KMS-11 (cell line): ENCODE measurements around the gene DHFR2.

ENCODE experiments used
- H2AFZ ChIP-seq: fragments of 200-600 bp; sonication (generic); 2 replicates; pipeline ENCODE4 v1.6.1; 2016; ENCODE audit warnings: antibody characterized with exemption, mixed run types, low read depth
- H3K27ac ChIP-seq: fragments of 200-600 bp; sonication (generic); 2 replicates; pipeline ENCODE4 v1.6.1; 2016; ENCODE audit warnings: mild to moderate bottlenecking, mixed run types
- H3K27me3 ChIP-seq: fragments of 200-600 bp; sonication (generic); 2 replicates; pipeline ENCODE4 v1.6.1; 2017; ENCODE audit warnings: mild to moderate bottlenecking, low read depth, mixed run types, moderate library complexity; ENCODE audit not compliant: insufficient read depth
- H3K36me3 ChIP-seq: fragments of 200-600 bp; sonication (generic); 2 replicates; pipeline ENCODE4 v1.6.1; 2017; ENCODE audit warnings: mild to moderate bottlenecking, mixed run types; ENCODE audit not compliant: insufficient read depth
- H3K4me1 ChIP-seq: fragments of 200-600 bp; sonication (generic); 2 replicates; pipeline ENCODE4 v1.6.1; 2016; ENCODE audit warnings: mild to moderate bottlenecking, low read depth, mixed run types; ENCODE audit not compliant: poor library complexity, severe bottlenecking
- H3K4me2 ChIP-seq: fragments of 200-600 bp; sonication (generic); 2 replicates; pipeline ENCODE4 v1.7.0; 2016; ENCODE audit warnings: mild to moderate bottlenecking, mixed run types
- H3K4me3 ChIP-seq: fragments of 200-600 bp; sonication (generic); IDR thresholded peaks from 2 replicates; pipeline ENCODE4 v1.6.1; 2017; ENCODE audit warnings: low read depth, low read length, mixed read lengths; ENCODE audit not compliant: insufficient read depth
- H3K79me2 ChIP-seq: fragments of 200-600 bp; sonication (generic); 2 replicates; pipeline ENCODE4 v1.6.1; 2016; ENCODE audit warnings: low read depth, mixed run types; ENCODE audit not compliant: insufficient read depth
- H3K9ac ChIP-seq: fragments of 200-600 bp; sonication (generic); 2 replicates; pipeline ENCODE4 v1.6.1; 2016; ENCODE audit warnings: mild to moderate bottlenecking, mixed run types
- H4K20me1 ChIP-seq: fragments of 200-600 bp; sonication (generic); 2 replicates; pipeline ENCODE4 v1.6.1; 2016; ENCODE audit warnings: mild to moderate bottlenecking, mixed run types; ENCODE audit not compliant: insufficient read depth
- CTCF ChIP-seq: fragments of 200-600 bp; sonication (generic); conservative IDR thresholded peaks from 2 replicates; pipeline ENCODE4 v1.6.1; 2017; ENCODE audit warnings: low read depth, mild to moderate bottlenecking, antibody characterized with exemption, low read length, moderate library complexity, mixed read lengths

Gene DHFR2

DNA sequence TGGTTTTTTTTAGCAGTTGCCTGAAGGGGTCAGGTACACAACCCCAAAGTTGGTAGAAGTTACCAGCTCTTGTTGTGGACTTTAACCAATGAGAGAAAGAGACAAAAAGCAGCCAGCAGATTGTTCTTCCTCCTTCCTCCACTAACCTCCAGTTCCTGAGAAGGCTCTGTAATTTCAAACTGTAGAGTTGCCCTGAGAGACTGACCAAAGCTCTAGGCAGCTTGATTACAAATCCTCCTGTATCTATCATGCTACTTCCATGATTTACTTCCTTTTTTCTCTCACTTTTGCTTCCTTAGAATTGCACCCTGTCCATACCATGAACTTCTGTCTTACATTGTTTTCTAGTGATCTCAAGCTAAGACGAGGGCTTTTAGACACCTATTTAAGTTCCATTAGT, 29.4 kb upstream of the DHFR2 start:
- Histone ChIP-seq H3K4me3 (no peak overlapping the region), H3K27me3 (no peaks in the 10 kb centered on the region), H3K27ac (no peak overlapping the region), H2AFZ (no peak overlapping the region), H3K4me2 (no peak overlapping the region), H3K4me1 (no peaks in the 10 kb centered on the region), H3K36me3 (no peaks in the 10 kb centered on the region), H3K79me2 (no peaks in the 10 kb centered on the region), H3K9ac (no peak overlapping the region), H4K20me1 (no peaks in the 10 kb centered on the region)
- TF ChIP-seq CTCF: no peak

GRCh38 chr3:94089126-94089525, 26.4 kb upstream of the DHFR2 start:
- no peaks in the 10 kb centered on the region for H3K36me3 ChIP-seq
- H3K4me3 ChIP-seq: no peak overlapping the region
- H4K20me1 ChIP-seq: no peaks in the 10 kb centered on the region
- H2AFZ ChIP-seq: no peak overlapping the region
- no peaks in the 10 kb centered on the region for H3K79me2 ChIP-seq
- H3K4me1 ChIP-seq: no peaks in the 10 kb centered on the region
- no peak overlapping the region for H3K4me2 ChIP-seq
- H3K9ac ChIP-seq: no peak overlapping the region
- no peaks in the 10 kb centered on the region for H3K27me3 ChIP-seq
- TF ChIP-seq CTCF: no peak
- H3K27ac ChIP-seq: no peak overlapping the region

DNA sequence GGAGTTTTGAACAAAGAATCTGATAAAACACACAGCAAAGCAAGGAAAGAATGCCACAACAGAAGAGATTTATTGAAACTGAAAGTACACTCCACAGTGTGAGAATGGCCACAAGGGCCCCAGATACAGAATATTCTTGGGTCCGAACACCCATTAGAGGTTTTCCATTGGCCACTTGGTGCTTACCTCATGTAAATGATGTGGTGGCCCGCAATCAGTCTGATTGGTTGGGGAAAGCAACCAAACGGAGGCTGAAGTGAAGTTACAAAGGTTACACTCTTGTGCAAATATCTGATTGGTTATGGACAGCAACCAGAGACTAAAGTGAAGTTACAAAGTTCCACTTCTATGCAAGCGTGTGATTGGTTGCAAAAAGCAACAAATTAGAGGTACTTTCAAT, 20.5 kb upstream of the DHFR2 start:
- peaks cover 18% of the 10 kb centered on the region for H3K4me1 ChIP-seq
- no peak overlapping the region for H3K27ac ChIP-seq
- H2AFZ ChIP-seq: no peak overlapping the region
- H3K4me3 ChIP-seq: no peak overlapping the region
- H3K36me3 ChIP-seq: no peaks in the 10 kb centered on the region
- H4K20me1 ChIP-seq: no peaks in the 10 kb centered on the region
- TF ChIP-seq CTCF: no peak
- H3K4me2 ChIP-seq: peak overlapping the region; percentile 33
- H3K79me2 ChIP-seq: no peaks in the 10 kb centered on the region
- H3K9ac ChIP-seq: no peak overlapping the region
- no peaks in the 10 kb centered on the region for H3K27me3 ChIP-seq

DNA sequence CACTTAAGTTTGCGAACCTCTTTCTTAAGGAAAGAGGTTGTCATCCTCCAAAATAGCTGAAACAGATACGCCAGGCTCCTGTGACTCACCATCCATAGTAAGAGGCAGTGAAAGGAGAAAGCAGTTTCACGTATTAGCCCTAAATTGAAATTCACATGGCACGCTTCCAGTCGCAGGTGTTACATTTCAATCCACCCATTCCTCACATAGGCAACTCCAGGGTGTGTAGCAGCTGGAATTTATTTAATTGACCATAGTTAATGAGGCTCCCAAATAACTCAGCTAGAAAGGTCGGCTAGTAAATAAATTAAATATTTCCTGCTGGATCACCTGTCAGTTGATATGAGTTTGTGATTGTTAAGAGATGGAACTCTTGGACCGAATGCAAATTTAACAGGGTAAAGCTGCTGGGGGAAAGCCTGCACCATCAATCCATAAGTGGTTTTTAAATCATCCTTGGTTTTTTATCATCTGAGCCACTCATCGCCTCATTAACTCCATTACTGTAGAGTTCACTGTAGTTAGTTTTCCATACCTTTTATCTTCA, 19.7 kb upstream of the DHFR2 start:
- Histone ChIP-seq H3K27ac (no peak overlapping the region), H2AFZ (no peak overlapping the region), H3K4me1 (peaks cover 18% of the 10 kb centered on the region), H3K79me2 (0 out of 2 replicates have a peak, but pooled peaks cover 3% of the 10 kb centered on the region), H3K9ac (no peak overlapping the region), H3K4me3 (no peak overlapping the region), H3K4me2 (peak overlapping the region; percentile 33; the same call in 1 of the 2 replicates), H3K27me3 (no peaks in the 10 kb centered on the region), H4K20me1 (no peaks in the 10 kb centered on the region), H3K36me3 (no peaks in the 10 kb centered on the region)
- no peak for TF ChIP-seq CTCF
